ENCODE data around the gene ZNF816.

GRCh38 chr19:52961981-52962380 is 700 bp downstream of the ZNF816 start:
- TF ChIP-seq HDGF (IDR thresholded peaks at IDR 0.05; ENCODE audit: borderline replicate concordance) (no peak), SP1 (IDR thresholded peaks at IDR 0.05) (no peak), L3MBTL2 (conservative IDR thresholded peaks at IDR 0.05) (no peak), NFRKB (IDR thresholded peaks at IDR 0.05) (no peak), LEF1 (IDR thresholded peaks at IDR 0.05; ENCODE audit: borderline replicate concordance) (no peak)
